ENCODE results near the gene CD300A.

The CD300A gene

DNA sequence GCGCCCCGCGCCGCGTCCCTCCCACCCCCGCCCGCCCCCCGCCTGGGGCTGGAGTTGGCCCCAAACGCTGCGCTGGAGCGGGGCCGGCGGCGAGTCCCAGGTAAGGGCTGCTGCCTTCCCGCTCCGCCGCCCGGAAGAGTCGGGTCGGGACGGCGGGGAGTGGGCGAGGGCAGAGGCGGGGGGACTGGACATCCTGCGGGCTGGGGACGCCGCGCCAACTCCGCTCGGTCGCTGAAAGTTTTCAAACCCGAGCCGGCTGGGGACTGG is 34.1 kb upstream of the CD300A start:
- no peak for DNase-seq (ENCODE audit: low read depth)
- no peak overlapping the region for H3K4me3 ChIP-seq (ENCODE audit: control insufficient read depth, low read depth, low read length)
- TF ChIP-seq, protein P1, sequence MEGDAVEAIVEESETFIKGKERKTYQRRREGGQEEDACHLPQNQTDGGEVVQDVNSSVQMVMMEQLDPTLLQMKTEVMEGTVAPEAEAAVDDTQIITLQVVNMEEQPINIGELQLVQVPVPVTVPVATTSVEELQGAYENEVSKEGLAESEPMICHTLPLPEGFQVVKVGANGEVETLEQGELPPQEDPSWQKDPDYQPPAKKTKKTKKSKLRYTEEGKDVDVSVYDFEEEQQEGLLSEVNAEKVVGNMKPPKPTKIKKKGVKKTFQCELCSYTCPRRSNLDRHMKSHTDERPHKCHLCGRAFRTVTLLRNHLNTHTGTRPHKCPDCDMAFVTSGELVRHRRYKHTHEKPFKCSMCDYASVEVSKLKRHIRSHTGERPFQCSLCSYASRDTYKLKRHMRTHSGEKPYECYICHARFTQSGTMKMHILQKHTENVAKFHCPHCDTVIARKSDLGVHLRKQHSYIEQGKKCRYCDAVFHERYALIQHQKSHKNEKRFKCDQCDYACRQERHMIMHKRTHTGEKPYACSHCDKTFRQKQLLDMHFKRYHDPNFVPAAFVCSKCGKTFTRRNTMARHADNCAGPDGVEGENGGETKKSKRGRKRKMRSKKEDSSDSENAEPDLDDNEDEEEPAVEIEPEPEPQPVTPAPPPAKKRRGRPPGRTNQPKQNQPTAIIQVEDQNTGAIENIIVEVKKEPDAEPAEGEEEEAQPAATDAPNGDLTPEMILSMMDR (IDR thresholded peaks at IDR 0.05; ENCODE audit: control insufficient read depth, insufficient read depth, low read depth, low read length, missing control alignments), result no peak

DNA sequence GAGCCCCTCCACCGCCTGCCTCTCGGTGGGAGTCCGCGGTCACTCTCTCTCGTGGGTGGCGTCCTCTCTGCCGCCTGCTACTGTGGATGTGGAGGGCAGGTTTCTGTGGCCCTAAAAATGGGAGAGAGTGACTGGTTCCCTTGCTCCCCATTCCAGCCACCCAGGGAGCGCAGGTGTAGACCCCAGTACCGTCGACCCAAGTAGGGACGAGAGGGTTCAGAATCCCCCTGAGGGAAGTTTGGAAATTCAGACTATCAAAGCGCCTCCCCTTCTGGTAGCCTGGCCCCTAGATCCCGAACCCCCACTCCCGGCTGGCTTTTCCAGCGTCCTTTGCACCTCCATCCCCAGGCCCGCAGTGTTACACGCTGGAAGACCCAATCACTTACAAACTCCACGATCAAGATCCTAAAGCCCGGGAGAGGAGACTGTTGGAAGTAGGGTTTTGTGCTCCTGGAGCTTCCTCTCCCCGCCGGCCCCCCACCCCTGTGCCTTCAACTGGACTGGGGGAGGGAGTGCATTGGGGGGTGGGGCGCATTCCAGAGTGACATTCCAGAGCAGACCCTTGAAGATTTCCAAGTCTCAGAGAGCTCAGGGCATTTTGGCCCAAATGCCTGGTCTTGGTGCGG is 33.6 kb upstream of the CD300A start:
- no peak for DNase-seq (ENCODE audit: low read depth)
- TF ChIP-seq, protein P1 (IDR thresholded peaks at IDR 0.05; ENCODE audit: control insufficient read depth, insufficient read depth, low read depth, low read length, missing control alignments), result no peak
- no peak overlapping the region for H3K4me3 ChIP-seq (ENCODE audit: control insufficient read depth, low read depth, low read length)

DNA sequence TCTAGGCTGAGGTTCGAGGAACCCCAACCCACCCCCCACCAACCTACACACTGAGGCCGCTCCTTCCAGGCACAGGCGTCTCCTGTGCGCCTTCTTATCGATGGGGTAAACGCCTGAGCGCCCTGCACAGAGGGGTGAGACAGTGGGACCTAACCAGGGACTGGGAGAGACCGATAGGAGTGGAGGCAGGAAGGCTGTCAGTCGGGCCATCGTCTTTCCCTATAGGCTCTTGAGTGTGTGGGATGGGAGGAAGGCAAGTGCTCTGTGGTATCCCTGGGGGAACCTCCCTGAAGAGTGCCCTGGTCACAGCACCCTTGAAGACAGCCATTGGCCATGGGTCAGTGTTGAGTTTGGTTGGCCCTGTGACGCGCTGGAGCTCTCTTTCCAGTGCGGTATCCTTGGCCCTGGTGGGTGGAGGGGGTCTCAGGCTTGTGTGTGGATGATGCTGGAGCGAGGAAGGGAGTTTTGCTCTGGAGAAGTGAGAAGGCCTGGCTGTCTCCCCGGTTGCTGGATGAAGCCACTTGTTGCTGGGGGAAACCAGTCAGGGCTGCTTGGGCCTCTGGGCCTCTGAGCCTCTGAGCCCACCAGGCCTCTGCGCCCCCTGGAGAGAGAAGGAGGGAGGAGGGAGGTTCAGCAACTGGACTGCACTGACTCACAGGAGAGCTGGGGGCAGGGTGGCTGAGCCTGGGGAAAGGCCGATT is 32.9 kb upstream of the CD300A start:
- TF ChIP-seq, protein P1 (IDR thresholded peaks at IDR 0.05; ENCODE audit: control insufficient read depth, insufficient read depth, low read depth, low read length, missing control alignments), result no peak
- DNase-seq (ENCODE audit: low read depth), result no peak
- H3K4me3 ChIP-seq (ENCODE audit: control insufficient read depth, low read depth, low read length), result no peak overlapping the region

DNA sequence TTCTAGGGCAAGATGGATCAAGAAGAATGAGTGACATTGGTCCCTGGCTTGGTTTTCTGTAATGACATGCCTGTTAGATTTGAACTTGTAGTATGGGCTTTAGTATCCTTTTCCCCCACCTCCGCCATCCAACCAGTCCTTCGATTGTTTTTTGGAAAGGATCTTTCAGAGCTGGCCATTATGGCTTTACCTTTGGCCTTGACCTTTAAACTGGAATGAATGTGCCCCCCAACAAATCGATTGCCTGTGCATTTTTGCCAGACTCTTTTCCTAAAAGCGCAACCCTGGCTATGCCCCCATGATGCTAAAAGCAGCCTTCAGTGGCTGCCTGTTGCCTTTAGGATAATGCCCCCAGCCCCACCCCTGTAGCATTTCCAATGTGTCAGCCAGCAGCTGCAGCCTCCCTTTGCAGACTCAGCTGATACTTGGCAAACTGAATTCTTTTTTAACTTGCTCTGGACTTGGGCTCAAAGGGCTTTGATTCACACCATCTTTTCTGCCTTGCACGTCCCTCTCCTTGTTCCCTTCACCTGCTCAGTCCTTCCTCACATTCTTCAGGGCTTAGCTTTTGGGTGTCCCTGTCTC is 30.6 kb upstream of the CD300A start:
- H3K4me3 ChIP-seq (ENCODE audit: control insufficient read depth, low read depth, low read length), result no peak overlapping the region
- no peak for DNase-seq (ENCODE audit: low read depth)
- TF ChIP-seq, protein P1 (IDR thresholded peaks at IDR 0.05; ENCODE audit: control insufficient read depth, insufficient read depth, low read depth, low read length, missing control alignments), result no peak

DNA sequence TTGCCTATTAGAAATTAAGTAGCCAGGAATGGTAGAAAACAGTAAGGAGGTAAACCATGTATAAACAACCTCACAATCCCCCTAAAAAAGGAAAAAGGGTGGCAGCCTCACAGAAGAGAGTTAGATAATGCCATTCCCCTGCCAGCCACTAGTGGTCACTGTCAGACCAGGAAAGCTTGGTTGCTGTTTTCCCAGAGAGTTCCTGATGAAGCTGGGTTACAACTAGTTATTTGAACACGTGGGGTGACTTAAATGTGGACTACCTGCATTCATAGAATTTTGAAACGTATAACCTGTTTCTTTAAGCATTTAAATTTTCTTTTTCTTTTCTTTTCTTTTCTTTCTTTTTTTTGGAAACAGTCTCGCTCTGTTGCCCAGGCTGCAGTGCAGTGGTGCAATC is 28.7 kb upstream of the CD300A start:
- TF ChIP-seq, protein P1 (IDR thresholded peaks at IDR 0.05; ENCODE audit: control insufficient read depth, insufficient read depth, low read depth, low read length, missing control alignments), result peak; percentile 50
- no peak overlapping the region for H3K4me3 ChIP-seq (ENCODE audit: control insufficient read depth, low read depth, low read length)
- no peak for DNase-seq (ENCODE audit: low read depth)

DNA sequence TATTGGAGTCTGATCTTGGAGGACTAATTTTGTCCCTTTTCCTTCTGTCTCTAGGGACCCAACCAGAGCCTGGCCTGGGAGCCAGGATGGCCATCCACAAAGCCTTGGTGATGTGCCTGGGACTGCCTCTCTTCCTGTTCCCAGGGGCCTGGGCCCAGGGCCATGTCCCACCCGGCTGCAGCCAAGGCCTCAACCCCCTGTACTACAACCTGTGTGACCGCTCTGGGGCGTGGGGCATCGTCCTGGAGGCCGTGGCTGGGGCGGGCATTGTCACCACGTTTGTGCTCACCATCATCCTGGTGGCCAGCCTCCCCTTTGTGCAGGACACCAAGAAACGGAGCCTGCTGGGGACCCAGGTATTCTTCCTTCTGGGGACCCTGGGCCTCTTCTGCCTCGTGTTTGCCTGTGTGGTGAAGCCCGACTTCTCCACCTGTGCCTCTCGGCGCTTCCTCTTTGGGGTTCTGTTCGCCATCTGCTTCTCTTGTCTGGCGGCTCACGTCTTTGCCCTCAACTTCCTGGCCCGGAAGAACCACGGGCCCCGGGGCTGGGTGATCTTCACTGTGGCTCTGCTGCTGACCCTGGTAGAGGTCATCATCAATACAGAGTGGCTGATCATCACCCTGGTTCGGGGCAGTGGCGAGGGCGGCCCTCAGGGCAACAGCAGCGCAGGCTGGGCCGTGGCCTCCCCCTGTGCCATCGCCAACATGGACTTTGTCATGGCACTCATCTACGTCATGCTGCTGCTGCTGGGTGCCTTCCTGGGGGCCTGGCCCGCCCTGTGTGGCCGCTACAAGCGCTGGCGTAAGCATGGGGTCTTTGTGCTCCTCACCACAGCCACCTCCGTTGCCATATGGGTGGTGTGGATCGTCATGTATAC is 26.5 kb upstream of the CD300A start:
- no peak for DNase-seq (ENCODE audit: low read depth)
- H3K4me3 ChIP-seq (ENCODE audit: control insufficient read depth, low read depth, low read length), result no peak overlapping the region
- TF ChIP-seq, protein P1 (IDR thresholded peaks at IDR 0.05; ENCODE audit: control insufficient read depth, insufficient read depth, low read depth, low read length, missing control alignments), result no peak

Data from AG09309 (cell line).